Mucosa of descending colon (tissue), 3 donors: ENCODE measurements around the gene PTGFRN. TPM values are rescaled to one million over a fixed set of nuclear protein-coding genes. Genes with fewer than 3 reads are reported as not detected.

Source experiments
- ATAC-seq: fragments of 200-7000 bp; cut with Tn5 transposase; one replicate; pipeline ENCODE4 v1.9.1; 2020; ENCODE audit warnings: mild to moderate bottlenecking, moderate library complexity
- DNase-seq, 3 donors: peaks; one replicate each; pipeline ENCODE4 v3.0.0-alpha.2; 2020
- H3K36me3 ChIP-seq: fragments of 200-600 bp; one replicate; pipeline ENCODE4 v1.8.0; 2021; ENCODE audit warnings: low read depth, mild to moderate bottlenecking
- H3K4me1 ChIP-seq: fragments of 200-600 bp; one replicate; pipeline ENCODE4 v1.8.0; 2021; ENCODE audit warnings: low read depth, mild to moderate bottlenecking
- H3K4me3 ChIP-seq: fragments of 200-600 bp; one replicate; pipeline ENCODE4 v1.8.0; 2021; ENCODE audit warnings: mild to moderate bottlenecking
- H3K9me3 ChIP-seq: fragments of 200-600 bp; one replicate; pipeline ENCODE4 v1.8.0; 2021; ENCODE audit warnings: mild to moderate bottlenecking
- CTCF ChIP-seq: fragments of 200-600 bp; IDR thresholded peaks from one replicate; pipeline ENCODE4 v1.8.0; 2022; ENCODE audit warnings: antibody characterized with exemption, mild to moderate bottlenecking
- intact Hi-C, 2 donors: fragments of 100-400 bp; cut with DNase I in 1 of 2; cut with micrococcal nuclease in 1 of 2; formaldehyde crosslinking; loops; one replicate each; pipeline versions ENCODE4 v1.11.0 to v1.11.1; 2022; cut with DNase I, micrococcal nuclease
- total RNA-seq, 3 donors: library from RNA; stranded (reverse); fragmentation: NEBNext Ultra II Directional in 2 of 3; extraction: Animal tissue kit (Norgen Biotek cat#: 25700) in 2 of 3; gene quantifications; one replicate each; pipeline versions ENCODE4 v1.2.1 to v1.2.4, GENCODE V29; 2021 to 2023
- donor health status: DM: no; HTN: no; CAD: no; lungs with moderate emphysema.
- donor health status: DM: no; HTN: no; CAD: no.
- donor health status: DM: no; HTN: yes; CAD: no.

The PTGFRN gene
- total RNA-seq, 3 donors from 2014 or later: 74.4 to 185 (median 84.4) TPM

GRCh38 chr1:117017062-117017461, 107.3 kb downstream of the PTGFRN start:
- no peaks in the 10 kb centered on the region for H3K4me1 ChIP-seq
- intact Hi-C loops: no loop called here
- DNase-seq (no peak), ATAC-seq (no peak)
- H3K9me3 ChIP-seq: no peaks in the 10 kb centered on the region
- no peak for TF ChIP-seq CTCF
- H3K4me3 ChIP-seq: no peak overlapping the region
- H3K36me3 ChIP-seq: no peaks in the 10 kb centered on the region

DNA sequence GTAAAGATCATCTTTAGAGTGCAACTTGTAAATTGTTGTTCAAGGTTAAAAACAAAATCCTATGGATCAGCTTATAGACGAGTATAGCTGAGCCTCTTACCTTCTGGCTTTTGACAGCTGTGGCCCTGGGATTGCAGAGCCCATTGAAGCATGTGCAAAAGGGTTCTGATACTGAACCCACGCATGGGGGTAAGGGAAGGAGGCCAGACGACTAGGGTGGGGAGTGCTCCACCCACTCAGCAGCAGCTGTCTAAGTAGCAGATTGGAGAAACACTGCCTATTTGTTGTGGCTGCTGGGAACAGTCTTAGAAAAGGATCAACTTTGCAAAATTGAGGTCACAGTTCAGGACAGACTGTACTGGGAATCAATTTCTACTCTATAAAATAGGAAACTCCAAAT, 107.9 kb downstream of the PTGFRN start:
- Histone ChIP-seq H3K4me3 (no peak overlapping the region), H3K36me3 (no peaks in the 10 kb centered on the region), H3K9me3 (no peaks in the 10 kb centered on the region), H3K4me1 (no peaks in the 10 kb centered on the region)
- TF ChIP-seq CTCF: no peak
- DNase-seq (no peak), ATAC-seq (no peak)
- intact Hi-C loops: no loop called here

DNA sequence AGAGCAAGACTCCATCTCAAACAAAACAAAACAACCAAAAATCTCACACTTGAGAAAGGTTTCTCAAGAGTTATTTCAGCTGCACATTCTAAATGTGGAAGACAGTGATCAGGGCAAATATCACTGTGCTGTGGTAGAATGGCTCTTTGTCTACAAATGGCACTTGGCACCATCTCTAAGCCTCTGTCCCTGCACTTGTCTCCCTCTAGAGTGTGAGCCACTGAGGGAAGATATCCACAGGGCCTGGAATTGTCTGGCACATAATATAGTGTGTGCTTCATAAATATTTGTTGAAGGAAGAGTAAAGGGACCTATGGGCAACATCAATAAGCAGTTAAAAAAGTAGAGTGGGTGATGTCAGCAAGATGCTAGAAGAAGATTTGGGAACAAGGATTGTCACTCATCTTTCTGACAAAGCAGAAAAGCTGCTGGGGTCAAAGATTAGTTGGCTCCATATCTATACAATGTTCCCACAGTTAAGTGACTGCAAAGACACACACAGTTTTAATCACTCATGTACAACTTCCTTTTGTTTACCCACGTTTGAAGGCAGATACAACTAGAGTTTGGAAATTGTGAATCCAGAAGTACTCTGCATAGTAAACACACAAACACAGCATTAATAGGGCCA, 110.9 kb downstream of the PTGFRN start:
- ATAC-seq: no peak

DNA sequence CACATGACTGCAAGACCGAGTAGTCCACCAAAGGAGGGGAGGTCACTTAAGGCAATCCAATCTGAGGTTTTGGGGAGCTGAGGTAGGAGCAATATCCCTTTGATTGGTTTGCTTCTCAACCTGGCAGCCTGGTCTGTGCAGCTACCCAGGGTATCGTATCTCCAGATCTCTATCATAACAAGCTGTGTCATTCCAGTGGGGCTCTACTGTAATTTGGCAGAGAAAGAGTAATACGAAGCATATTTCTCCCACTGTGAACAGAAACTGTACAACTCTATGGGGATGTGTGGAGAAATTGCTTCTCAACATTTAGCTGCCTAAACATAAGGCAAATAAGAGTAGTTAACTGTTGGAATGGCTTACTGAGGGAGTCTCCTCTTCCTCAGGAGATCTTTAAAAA, 112.4 kb downstream of the PTGFRN start:
- Histone ChIP-seq H3K9me3 (no peaks in the 10 kb centered on the region), H3K4me1 (no peaks in the 10 kb centered on the region), H3K36me3 (no peaks in the 10 kb centered on the region), H3K4me3 (no peak overlapping the region)
- no peak for DNase-seq
- ATAC-seq: no peak
- intact Hi-C loops: no loop called here
- TF ChIP-seq CTCF: no peak

More for the DNA sequence above, 110.9 kb downstream of the PTGFRN start:
- Histone ChIP-seq H3K4me3 (no peak overlapping the region), H3K4me1 (no peaks in the 10 kb centered on the region), H3K36me3 (no peaks in the 10 kb centered on the region), H3K9me3 (no peaks in the 10 kb centered on the region)
- intact Hi-C loops: no loop called here
- no peak for DNase-seq
- no peak for TF ChIP-seq CTCF

- ATAC-seq (no peak), DNase-seq (no peak)
- intact Hi-C loops: no loop called here
These were observed 115.9 kb downstream of the PTGFRN start for GRCh38 chr1:117025568-117025967.

More at GRCh38 chr1:117025568-117025967, 115.9 kb downstream of the PTGFRN start:
- H3K36me3 ChIP-seq: no peaks in the 10 kb centered on the region
- H3K9me3 ChIP-seq: no peaks in the 10 kb centered on the region
- TF ChIP-seq CTCF: no peak
- H3K4me3 ChIP-seq: no peak overlapping the region
- H3K4me1 ChIP-seq: no peaks in the 10 kb centered on the region
